D341Med (cell line): ENCODE data around the gene GRIK3.
A peak's percentile ranks its signal among the peaks of the same experiment; 100 is the strongest.

ENCODE experiments used
- DNase-seq: peaks from one replicate; pipeline ENCODE4 v3.0.0; 2012; ENCODE audit warnings: low spot score

GRIK3 gene

DNA sequence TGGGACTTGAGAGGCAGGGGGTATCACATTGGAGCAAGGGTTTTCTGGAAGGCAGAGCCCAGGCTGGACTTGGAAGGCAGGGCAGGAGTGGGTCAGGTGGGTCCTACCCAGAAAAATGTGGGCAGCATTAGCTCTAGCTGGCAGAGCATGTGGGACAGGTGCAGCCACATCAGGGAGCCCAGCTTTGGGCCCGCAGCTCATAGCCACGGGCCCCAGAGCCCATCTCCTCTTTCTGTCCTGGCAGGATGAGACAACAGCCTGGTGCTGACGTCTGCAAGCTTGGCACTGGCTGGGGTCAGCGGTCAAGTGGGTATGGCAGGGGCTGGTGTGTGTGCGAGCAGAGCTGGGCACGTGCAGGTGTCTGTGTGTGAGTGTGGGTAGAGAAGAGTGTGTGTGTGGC is 154.7 kb downstream of the GRIK3 start:
- DNase-seq: peak; percentile 17

DNA sequence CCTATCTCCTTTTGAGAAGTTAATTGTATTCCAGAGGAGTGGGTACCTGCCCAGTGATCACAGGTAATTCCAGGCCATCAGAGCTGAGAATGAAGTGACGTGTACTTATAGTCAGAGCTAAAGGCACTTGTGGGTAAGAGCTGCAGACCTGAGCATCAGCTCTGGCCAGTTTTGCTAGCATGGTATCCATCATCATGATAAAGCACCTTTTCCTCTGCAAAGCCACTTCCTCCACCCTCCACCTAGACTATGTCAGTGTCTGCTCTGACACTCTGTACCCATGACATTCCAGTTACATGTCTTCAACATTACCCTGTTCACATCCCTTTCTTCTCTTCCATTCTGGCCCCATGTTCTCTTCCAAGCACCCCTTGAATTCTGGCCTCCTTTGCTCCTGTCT is 157.3 kb downstream of the GRIK3 start:
- DNase-seq: peak; percentile 4

DNA sequence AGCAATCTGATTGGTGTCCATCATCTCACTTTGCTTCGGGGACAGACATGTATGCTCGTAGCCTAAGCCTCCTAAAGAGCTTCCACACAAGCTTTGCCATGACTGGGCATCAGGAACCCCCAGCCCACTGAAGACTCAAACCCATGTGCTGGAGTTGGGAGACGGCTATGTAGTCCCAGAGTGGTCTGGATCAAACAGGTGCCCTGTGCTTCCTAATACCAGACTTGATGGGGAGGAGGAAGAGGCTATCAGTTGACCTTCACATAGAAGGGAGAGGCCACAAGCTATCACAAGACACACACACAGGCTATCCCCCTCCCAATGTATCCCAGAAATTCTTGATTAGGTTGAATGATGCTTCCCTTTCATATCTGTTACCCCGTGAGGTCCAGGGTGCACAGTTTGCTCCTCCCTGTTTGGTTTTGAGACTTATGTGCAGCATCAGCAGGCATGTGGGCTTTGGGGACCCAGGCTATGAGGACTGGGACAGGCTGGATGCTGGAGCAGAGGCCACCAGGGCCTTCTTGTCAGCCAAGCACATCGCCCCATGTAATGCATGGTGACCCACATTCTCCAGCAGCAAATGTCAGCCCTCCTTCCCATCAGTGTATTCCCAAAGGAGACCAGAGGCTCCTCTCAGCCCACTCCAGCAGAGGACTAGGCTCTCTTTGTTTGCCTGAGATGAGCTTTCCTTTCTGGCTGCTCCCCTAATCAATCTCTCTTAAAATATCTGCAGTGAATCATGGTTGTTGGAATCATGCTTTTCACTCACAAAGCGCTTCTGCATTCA is 159.8 kb downstream of the GRIK3 start:
- no peak for DNase-seq

DNA sequence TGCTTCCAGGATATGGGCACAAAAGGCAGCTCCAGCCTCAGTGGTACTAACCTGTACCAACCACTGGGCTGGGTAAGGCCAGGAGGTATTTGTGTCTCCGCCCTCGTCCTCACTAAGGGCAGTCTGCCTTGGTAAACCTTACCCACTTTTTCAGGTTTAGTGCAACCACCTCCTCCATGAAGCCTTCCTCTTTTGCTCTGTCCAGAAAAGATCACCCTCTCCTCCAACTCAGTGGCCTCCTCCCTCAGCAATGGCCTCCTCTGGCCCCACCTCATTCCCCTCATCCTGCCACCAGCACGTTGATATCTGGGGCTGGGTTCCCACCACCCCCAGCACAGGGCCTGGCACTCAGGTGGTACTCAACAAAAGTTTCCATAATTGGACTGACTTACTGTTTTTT is 161.5 kb downstream of the GRIK3 start:
- DNase-seq: no peak

DNA sequence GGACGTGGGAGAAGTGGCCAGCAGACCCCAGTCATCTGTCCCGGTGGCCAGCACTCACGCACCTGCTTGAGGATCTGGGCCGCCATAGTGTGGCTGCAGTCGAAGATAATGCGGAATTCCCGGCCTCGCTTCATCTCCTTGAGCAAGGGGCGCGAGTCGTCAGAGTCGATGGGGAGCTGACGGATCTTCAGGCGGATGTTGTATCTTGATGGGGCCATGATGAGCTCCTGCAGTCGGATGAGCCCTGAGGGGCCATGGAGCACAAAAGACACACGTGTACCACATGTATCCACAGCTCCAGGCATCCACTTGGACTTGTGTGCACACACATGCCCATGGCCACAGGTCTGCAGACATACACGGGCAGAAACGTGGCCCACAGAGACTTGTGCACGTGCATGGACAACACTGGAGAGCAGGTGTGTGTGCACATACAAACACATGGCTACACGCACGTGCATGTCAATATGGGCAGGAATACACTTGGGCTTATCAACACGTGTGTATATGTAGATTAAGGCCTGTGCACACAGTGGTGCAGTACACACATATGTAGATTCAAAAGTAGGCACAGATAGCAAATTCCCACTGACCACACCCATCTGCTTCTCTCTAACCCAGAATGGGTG is 162.1 kb downstream of the GRIK3 start:
- no peak for DNase-seq

DNA sequence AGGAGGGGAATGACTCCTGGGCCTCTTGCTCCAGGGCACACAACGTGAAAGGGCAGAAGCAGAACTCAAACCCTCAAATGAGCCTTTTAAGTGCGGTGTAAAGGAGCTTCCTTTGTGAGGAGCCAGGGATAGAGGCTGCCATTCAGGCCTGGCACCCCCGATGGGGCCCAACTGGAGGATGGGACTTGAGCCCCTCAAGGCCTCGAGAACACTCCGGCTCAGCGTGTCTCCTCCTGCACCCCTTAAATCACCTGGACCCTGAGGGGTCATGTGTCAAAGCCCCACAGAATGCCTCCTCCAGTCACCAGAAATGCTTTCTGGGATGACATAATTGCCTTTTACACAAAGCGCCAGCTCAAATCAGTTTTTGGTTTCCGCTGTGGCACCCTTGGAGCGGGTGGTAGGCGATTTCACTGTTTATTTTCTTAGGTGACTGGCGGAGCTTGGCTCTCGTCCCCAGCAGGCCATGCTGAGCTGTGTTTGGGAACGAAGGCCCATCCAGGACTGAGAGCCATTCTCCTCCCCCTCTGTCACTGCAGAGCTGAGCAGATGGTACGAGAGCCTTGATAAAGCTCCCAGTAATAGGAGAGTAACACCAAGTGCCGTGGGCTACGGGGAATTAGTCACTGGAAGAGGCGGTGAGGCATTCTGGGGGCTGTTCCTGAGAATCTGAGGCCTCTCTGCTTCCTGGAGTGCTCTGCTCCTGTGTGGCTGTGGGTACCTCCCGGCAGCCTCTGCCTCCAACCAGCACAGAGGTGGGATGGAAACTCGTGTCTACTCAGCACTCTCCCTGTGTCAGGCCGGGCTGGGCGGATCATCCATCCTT is 163.0 kb downstream of the GRIK3 start:
- DNase-seq: peak; percentile 74

DNA sequence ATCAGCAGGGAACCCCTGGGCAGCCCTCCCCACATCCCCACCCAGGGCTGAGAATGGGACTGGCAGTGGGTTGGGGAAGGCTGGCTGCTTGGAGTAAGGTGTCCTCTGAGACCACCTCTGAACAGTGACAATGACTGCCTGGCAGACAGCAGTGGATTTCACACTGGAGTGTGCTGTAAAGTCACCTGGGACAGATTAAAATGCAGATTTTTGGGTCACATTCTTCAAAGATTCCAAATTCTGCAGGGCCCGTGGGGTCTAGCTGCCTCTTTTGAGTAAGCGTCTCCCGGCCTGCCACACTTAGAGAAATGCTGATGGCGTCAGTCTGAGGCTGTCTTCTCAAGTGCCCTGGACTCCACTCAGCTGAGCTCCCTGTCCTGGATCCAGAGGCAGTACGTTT is 164.5 kb downstream of the GRIK3 start:
- no peak for DNase-seq

DNA sequence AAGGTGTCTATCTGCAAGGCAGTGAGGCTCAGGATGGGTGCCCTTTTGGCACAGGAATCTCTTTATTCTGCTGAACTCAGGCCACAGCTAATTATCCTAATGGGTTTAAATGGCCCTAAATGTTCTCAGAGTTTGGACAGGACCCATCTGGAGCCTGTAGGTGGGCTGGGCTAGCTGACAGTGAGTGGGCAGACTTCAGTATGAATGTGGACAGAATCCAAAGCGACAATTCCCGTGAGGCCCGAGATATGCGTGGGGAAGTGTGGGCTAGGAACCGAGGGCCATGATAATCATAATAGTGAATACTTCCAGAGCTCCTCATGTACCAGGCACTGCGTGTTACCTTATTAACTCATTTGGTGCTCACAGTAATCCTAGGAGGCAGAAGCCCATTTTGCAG is 165.3 kb downstream of the GRIK3 start:
- no peak for DNase-seq

DNA sequence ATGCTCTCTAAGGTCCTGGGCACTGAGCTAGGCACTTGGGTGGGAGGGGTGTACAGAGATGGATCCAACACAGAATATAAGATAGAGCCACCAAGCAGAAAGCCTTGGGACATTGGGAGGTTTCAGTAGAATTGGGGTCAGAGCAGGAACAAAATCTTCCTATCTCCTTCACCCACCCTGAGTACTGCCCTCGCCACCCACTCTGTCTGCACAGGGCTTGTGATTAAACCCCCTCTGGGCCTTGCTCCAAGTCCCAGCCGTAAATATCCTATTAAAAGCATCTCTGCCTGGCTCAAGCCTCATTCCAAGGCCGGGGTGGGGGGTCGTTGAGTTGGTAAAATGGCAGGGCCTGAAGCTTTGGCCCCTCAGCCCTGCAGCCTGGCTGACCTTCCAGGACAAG is 166.7 kb downstream of the GRIK3 start:
- DNase-seq: no peak

DNA sequence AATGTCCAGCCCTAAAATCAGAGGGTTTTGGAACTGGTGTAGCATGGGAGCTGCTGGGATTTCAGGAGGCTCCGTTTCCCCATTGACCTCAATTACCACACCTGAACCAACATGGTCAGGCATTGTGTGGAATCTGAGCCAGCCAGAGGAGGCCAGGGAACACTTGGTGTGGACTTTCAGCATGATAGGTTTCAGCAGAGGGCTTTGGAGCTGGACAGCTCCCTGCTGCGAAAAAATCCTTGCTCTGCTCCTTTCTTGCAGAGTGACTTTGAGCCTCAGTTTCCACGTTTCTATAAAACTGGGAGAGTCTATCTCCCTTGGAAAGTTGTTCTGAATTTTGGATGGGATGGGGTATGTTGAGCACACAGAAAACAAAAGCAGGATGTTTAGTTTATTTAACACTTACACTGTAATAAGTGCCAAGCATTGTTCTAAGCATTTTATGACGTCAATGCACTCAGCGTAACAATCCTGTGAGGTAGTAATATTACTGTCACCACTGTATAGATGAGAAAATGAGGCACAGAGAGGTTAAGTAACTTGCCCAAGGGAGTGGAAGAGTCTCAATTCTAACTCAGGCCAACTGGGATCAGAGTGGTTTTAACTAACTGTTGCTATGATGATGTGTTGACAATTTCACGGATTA is 168.0 kb downstream of the GRIK3 start:
- no peak for DNase-seq

DNA sequence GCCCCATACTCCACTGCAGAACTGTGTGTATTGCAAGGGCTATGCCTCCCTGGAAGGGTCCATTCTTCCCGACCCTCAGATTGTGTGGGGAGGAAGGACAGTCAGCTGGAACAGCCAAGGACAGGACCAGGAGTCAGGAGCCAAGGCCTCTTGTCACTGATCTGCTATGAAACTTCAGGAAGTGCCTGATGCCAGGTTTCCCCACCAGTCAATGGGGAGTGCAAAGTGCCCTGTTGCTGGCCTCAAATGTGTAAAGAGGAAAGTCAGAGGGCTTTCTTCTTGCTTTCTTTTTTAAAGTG is 168.8 kb downstream of the GRIK3 start:
- no peak for DNase-seq

DNA sequence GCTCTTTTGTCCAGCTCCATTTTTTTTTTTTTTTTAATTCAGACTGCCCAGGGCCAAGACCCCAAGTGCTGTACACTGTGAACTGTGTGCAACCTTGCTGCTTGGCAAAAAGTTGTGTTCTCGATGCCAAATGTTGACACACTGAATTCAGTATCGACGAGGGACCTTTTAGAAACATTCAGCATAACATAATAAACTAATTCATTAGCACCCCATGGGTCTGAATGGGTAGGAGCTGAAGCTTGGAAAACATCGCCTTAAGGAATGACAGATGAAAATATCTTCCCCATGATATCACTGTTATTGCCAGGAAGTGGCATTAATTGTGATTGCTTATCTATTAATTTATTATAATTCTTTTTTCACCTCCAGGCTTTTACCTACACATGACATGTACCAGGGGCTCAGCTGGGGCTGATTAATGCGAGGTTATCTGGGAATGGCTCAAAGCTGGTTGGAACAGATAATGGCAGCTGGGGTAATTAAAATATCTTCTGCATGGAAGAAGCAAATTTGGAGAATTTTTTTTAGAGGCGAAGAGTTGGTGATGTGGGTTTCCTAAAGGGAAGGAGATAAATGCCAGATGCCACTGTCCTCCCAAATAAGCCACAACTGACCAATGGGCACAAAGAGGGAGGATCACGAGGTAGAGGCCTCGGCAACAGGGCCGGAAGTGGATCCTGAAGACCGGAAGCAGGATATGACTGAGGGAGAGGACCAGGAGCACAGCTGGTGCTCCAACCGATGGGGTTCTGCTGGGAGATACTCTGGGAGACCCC is 169.3 kb downstream of the GRIK3 start:
- DNase-seq: no peak

DNA sequence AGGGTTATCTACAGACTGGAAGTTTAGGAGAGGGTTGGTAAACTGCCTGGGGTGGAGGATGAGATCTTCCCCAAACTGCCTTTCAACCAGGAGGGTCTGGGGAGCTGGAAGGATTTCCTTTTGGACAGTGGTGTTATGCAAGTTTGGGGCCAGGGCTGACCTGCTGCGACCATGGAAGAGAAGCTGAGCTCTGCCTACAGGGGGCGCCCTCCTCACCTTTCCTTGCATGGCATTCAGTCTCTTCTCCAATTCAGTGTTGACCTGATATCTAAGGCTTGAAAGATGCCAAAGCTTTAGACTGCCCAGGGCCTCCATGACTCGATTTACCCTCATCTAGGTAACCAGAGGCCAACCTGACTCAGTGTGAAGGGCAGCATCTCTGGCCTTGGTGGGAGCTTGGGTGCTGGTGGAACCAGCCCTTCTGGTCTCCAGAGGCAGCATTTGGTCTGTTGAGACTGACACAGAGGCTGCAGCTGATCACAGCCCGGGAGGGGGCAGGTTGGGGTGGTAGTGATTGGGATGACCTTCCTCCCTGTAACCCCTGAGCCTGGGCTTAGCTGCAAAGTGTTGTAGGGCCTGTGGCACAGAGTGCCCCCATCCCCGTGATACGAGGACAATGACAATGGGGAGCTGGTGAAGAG is 170.0 kb downstream of the GRIK3 start:
- DNase-seq: no peak

DNA sequence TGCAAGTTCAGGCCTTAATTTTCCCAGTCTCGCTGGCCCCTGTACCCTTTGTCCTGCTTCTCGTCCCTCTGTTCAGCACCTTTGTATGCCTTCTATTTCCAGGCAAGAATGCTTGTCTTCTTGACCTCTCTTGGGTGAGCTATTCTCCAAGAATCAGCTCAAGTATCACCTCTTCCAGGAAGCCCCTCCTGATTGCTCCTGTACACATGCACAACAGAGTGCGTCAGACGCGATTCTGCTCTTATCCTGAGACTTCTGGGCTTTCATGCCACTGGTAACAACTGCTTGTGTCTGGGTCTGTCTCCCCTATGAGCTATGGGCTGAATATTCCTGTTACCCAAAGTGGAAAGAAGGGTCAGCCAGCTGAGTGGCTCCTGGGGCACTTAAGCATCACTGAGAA is 170.8 kb downstream of the GRIK3 start:
- DNase-seq: no peak

DNA sequence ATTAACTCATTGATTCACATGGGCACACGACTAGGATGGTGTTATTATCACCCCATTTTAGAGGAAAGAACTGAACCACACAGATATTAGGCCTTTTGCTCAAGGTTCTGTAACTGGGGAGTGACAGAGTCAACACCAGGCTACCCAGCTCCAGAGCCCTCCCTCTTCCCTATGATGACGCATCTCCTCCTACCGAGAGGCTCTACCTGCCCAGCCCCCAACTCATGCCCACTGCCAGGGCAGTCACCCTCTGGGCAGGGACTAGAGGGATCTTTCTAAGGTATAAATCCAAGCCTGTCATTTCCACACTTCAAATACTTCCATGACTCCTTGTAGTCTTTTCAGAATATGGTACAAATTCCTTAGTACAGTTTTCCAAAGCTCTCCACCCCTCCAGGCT is 171.3 kb downstream of the GRIK3 start:
- DNase-seq: no peak

DNA sequence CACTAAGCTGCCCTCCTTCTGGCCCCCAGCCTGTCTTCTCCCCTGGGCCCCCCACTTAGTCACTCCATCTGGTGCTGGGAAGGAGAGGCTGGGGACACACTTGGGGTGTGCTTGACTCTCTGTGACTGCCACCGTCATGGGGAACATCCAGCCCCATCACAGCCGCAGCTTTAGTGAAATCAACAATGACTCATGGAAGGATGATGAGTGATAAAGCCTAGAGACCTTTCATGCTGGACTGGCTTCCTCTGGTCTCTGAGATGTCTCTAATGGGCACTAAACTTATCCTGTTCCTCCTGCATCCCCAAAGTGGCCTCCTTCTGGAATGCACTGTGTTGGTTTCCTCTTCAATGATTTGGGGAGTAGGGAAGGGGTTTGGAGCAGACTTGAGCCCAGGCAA is 172.9 kb downstream of the GRIK3 start:
- no peak for DNase-seq

DNA sequence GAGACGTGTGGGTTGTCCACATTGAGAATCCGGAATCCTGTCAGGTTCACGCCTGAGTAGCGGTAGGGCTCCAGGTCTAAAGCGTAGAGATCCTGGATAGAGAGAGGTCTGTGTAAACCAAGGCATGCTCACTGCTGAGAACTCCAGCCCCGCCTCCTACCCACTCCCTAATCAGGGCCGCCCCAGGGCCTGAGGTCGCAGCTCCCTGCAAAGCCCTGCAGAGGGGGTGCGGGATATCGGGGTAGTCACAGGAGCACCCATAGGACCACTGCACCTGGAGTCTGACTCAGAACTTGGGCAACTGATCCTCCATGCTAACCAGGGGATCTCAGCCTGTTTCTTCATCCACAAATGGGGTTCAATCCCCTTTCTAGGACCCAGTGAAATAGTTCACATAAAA is 174.4 kb downstream of the GRIK3 start:
- no peak for DNase-seq

DNA sequence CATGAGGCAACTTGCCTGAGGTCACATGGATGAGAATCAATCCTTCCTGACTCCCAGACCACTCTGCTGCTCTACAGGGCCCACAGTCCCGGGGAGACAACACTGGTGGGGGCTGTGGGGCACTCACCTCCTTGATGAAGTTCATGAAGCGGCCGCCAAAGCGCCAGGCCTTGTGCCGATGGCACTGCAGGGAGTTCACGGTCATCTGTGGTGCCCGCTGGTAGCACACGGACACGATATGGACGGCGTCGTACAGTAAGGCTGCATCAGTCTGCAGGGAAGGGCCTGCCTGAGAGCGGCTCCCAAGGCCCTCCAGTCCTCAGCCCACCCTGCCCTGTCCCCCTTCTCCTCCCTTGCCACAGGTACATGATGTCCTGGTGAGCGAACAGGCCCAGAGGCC is 175.3 kb downstream of the GRIK3 start:
- DNase-seq: no peak

DNA sequence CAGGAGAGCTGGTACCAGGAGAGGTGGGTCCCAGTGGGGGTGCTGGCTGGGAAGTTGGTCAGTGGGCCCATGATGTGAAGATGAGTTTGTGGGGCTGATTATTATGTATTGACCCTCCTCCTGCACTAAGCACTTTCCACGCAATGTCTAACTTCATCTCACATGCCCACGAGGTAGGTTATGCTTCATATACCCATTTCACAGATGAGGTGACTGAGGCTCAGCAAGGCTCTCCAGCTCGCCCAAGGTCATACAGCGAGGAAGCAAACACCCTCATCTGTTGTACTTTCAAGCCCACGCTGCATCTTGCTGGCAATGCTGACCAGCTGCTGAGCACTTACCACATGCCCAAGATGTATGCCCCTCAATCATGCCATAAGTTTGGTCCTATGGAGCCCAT is 175.8 kb downstream of the GRIK3 start:
- DNase-seq: no peak

DNA sequence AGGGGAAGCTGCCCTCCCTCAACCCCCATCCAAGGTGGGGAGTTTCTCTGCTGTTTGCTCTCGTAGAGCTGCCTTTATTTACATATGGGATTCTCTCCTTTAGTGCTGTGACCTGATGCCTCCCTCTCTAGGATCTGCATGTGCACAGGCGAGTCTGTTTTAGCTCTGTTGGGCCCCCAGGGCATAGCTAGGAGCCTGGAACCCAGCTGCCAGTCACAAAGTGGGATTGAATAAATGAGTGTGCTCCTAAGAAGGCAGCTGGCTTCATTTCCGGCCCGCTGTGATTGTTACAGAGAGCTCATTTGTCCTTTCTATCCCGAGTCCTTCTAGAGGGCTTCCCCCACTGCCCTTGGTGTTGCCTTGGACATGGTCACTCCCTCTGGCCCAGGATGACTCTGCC is 176.6 kb downstream of the GRIK3 start:
- no peak for DNase-seq

DNA sequence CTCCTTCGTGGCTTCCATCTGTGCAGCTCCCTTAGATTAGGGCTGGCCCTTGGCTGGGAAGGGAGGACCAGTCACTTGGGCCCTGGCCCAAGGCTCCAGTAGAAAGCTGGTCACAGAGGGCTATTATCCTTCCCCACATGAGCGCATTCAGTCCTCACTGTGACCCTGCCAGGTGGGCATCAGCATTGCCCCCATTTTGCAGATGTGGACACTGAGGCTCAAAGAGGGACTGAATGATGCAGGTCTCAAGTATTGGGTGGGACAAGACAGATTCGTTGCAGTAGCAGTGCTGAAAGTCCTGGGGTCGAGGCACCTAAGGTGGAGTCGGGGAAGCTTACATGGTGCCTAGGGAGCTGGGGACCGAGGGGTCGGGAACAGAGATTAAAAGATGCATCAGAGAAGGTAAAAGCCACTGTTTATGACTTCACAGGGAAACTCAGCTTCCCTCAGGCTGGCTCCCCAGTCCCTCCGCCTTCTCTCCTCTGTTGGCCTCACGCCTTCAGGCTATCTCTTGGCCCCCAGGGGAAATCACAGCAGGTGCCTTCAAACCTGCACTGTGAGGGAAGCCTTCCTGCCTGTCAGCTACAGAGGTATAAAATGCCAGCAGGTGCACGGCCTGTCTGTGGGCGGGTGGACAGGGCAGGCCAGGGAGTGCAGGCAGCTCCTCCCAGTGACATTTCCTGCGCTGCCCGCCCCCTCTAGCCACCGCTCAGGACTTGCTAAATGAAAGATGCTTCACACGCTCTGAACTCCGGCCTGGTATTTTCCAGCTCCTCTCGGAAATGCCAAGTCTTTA is 178.4 kb downstream of the GRIK3 start:
- DNase-seq: no peak
